Activated naive CD8-positive, alpha-beta T cell treated with anti-CD3 and anti-CD28 coated beads, Interleukin-2, amount 10 ng/mL, durations not matched to agents 7 days and 5 days (primary cell): ENCODE data around the gene KIFC3. TPM values are rescaled to one million over a fixed set of nuclear protein-coding genes. Genes with fewer than 3 reads are reported as not detected.
"Not testable (repeated sequence)": the region's sequence is repeated elsewhere in the genome, so short reads cannot be mapped to it uniquely, and the experiment has no call there.

Experiments used
- ATAC-seq: fragments of 150-1000 bp; cut with Tn5 transposase; one replicate; pipeline ENCODE4 v1.10.0; 2021; ENCODE audit warnings: low read depth, moderate library complexity
- POLR2A ChIA-PET: fragments of 350-600 bp; sonication (Branson Sonifier 250); formaldehyde crosslinking; loops from one replicate; lab custom pipeline; 2021; ENCODE audit warnings: antibody characterized with exemption; lab: Charles Lee
- DNase-seq: peaks from one replicate; pipeline ENCODE4 v3.0.0; 2021
- H3K27ac Mint-ChIP-seq: one replicate; pipeline ENCODE4 v1.8.0; 2022; ENCODE audit warnings: mild to moderate bottlenecking, mixed read lengths
- H3K27me3 Mint-ChIP-seq: one replicate; pipeline ENCODE4 v1.8.0; 2022; ENCODE audit warnings: mild to moderate bottlenecking, moderate library complexity, mixed read lengths
- H3K36me3 Mint-ChIP-seq: one replicate; pipeline ENCODE4 v1.8.0; 2021; ENCODE audit warnings: mild to moderate bottlenecking, mixed read lengths
- H3K4me1 Mint-ChIP-seq: one replicate; pipeline ENCODE4 v1.8.0; 2021; ENCODE audit warnings: mixed read lengths
- H3K4me3 Mint-ChIP-seq: one replicate; pipeline ENCODE4 v1.8.0; 2022; ENCODE audit warnings: mild to moderate bottlenecking, moderate library complexity, mixed read lengths
- H3K9me3 Mint-ChIP-seq: one replicate; pipeline ENCODE4 v1.8.0; 2021; ENCODE audit warnings: mixed read lengths
- total RNA-seq, 2 experiments: library from RNA; stranded (reverse); gene quantifications; one replicate each; pipeline ENCODE4 v1.2.3, GENCODE V29; 2021

The KIFC3 gene
- total RNA-seq, 2 experiments from 2014 or later = 1.1 to 1.9 TPM

DNA sequence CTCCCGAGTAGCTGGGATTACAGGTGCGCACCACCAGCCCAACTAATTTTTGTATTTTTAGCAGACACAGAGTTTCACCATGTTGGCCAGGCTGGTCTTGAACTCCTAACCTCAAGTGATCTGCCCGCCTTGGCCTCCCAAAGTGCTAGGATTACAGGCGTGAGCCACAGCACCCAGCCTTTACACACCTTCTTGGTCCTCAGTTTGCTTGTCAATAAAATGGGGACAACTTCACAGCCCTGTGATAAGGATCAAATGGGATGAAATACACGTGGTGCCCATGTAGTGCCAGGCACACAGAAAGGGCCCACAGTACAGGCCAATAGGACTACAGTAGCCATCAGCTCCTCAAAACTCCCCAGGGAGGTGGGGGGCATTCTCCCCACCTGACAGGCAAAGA lies 6.3 kb downstream of the KIFC3 start:
- H3K36me3 Mint-ChIP-seq, H3K27ac Mint-ChIP-seq, H3K9me3 Mint-ChIP-seq, DNase-seq, H3K4me3 Mint-ChIP-seq, ATAC-seq: not testable (repeated sequence)
- POLR2A ChIA-PET = interaction anchor here (0.7 kb wide), 1 partner anchor 229 kb away, joined by 5 read pairs; no protein-coding TSS in a partner anchor
- peaks cover 15% of the 10 kb centered on the region for H3K27me3 Mint-ChIP-seq
- peaks cover 22% of the 10 kb centered on the region for H3K4me1 Mint-ChIP-seq

DNA sequence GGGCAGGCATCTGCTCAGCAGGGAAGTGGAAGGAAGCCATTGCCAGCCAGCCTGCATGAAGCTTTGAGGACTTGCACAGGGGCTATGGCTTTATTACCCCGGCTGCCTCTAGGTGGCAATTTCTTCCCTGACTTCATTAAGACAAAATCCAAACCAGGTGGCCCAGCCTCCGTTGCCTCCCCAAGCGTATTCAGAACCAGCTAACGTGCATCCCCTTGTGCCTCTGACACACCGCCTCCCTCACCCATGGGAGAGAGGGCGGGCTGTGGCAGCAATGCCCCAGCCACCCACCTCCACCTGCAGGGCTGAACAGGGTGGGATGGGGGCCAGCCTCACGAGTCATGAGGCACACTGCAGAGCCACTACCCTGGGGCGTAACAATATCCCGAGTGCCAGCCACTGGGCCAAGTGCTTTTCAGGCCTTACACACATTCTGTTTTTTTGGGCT lies 6.8 kb downstream of the KIFC3 start:
- ATAC-seq (peak; percentile 57), DNase-seq (no peak)
- Mint-ChIP-seq H3K4me3 (no peak overlapping the region), H3K9me3 (no peaks in the 10 kb centered on the region), H3K27ac (no peak overlapping the region), H3K4me1 (peaks cover 19% of the 10 kb centered on the region), H3K36me3 (no peaks in the 10 kb centered on the region), H3K27me3 (peaks cover 9% of the 10 kb centered on the region)
- POLR2A ChIA-PET = interaction anchor here (0.7 kb wide), 1 partner anchor 229 kb away, joined by 5 read pairs; no protein-coding TSS in a partner anchor

DNA sequence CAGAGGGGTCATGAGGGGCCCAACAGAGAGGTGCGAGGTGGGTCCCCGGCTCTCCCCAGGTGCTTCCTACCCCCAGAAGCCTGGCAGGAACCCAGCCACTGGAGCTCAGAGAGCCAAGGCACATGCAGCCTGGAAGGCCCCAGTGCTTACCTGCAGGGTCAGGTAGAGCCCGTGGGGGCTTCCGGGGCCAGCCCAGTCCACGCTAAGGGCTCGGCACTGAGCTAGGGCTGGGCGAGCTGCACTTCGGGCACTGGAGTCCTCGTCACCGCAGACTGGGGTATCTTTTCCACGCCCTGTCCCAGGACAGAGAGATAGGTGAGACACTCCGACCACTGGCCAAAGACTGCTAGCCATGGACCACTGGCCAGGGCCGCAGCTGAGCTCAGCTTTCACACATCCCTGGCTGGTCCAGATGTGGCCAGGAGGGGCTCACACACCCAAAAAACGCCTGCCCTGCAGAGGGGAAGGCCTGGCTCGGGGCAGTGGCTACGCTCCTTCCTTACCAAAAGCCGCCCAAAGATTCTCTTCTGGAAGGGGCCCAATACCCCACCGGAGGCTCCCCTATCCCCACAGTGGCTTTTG lies 7.4 kb downstream of the KIFC3 start:
- DNase-seq (no peak), ATAC-seq (no peak)
- Mint-ChIP-seq H3K9me3 (no peaks in the 10 kb centered on the region), H3K4me1 (peaks cover 15% of the 10 kb centered on the region), H3K36me3 (no peaks in the 10 kb centered on the region), H3K4me3 (no peak overlapping the region), H3K27me3 (peaks cover 6% of the 10 kb centered on the region), H3K27ac (no peak overlapping the region)
- POLR2A ChIA-PET = no interaction called here

DNA sequence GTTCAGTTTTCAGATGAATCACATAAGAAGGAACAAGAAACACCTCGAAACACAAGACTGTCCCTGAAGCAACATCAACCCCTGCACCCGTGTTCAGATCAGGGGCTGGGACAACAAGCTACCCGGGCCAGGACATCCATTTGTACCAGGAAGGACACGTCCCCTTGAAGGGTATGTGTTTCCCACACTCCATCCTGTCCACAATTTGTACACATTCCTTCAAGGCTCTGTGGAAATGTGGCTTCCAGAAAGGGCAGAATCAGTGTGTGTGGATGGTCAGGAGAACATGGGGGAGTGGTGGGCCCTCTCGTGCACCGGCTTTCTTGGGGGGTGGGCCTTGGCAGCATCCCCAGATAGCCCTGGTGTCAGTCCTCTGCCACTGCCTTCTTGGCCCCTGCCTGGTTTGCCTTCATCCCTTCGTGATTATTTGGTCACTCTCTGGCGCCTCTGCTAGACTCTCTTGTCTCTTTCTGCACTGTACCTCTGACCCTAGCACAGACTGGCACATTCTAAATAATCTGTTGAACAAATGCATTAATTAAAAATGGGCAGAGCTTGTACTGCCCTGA lies 10.3 kb downstream of the KIFC3 start:
- POLR2A ChIA-PET = no interaction called here
- Mint-ChIP-seq H3K36me3 (no peaks in the 10 kb centered on the region), H3K4me3 (no peak overlapping the region), H3K27me3 (peaks cover 3% of the 10 kb centered on the region), H3K4me1 (peaks cover 2% of the 10 kb centered on the region), H3K27ac (no peak overlapping the region), H3K9me3 (no peaks in the 10 kb centered on the region)
- DNase-seq (no peak), ATAC-seq (no peak)

DNA sequence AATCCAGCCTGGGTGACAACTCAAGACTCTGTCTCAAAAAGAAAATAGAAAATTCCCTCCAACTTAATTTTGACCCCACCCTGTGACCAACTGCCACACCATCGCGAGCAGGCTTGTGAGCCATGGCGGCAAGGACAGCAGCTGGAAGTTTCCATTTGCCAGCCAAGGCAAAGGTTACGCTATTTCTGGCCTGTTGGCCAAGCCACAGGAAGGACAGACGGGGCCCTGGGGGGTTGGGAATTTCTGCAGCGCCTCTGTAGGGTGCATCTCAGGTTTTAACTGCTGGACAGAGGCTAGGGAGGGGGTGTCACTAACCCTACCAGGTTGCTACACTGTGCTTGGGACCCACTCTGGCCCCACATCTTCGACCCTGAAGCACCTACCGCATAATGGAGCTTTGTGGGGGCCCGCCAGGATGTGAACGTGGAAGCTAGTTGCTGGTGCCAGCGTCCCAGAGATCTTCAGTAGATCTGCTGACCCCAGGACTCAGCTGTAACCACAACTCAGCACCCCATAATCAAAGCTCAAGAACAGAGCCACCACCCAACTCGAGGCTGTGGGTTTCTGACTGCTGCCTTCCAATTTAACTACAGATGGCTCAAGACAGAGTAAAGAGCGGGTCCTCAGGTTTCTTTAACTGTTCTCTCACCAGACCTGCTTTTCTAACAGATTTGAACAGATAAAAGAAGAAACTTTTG lies 10.9 kb downstream of the KIFC3 start:
- no peak overlapping the region for H3K4me3 Mint-ChIP-seq
- no peaks in the 10 kb centered on the region for H3K36me3 Mint-ChIP-seq
- peaks cover 2% of the 10 kb centered on the region for H3K4me1 Mint-ChIP-seq
- ATAC-seq (no peak), DNase-seq (no peak)
- no peaks in the 10 kb centered on the region for H3K9me3 Mint-ChIP-seq
- POLR2A ChIA-PET = no interaction called here
- H3K27ac Mint-ChIP-seq = no peak overlapping the region
- H3K27me3 Mint-ChIP-seq = peaks cover 3% of the 10 kb centered on the region

- ATAC-seq (no peak), DNase-seq (no peak)
- H3K36me3 Mint-ChIP-seq = no peaks in the 10 kb centered on the region
- H3K27me3 Mint-ChIP-seq = peaks cover 3% of the 10 kb centered on the region
- H3K9me3 Mint-ChIP-seq = no peaks in the 10 kb centered on the region
- no peak overlapping the region for H3K27ac Mint-ChIP-seq
- no peaks in the 10 kb centered on the region for H3K4me1 Mint-ChIP-seq
- POLR2A ChIA-PET = no interaction called here
- no peak overlapping the region for H3K4me3 Mint-ChIP-seq
These were observed 13.3 kb downstream of the KIFC3 start for GRCh38 chr16:57788951-57789350.

DNA sequence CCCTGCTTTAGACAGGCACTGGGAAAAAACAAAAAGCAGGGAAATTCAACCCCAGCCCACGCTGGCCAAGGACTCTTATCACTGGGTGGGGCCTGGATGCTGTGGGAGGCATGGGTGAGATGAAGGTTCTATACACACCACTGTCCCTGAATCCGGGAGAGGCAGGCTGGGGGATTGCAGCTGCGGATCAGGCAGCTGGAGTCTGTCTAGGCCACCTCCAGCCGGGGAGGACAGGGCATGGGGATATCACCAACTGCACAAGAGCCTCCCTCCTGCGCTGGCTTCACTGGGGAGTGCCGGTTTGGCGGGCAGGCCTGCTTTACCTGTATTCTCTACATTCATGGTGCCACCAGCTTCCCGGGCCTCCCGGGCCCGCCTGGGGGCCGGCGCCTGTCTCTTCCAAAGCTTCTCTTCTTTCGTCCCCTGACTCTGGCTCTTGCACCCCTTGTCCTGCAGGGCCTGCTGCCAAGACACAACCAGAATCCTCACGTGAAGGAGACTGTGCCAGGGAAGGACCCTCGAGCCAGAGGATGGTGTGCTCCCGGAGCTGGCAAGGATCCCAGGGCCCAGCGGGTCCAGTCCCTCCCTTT lies 13.9 kb downstream of the KIFC3 start:
- no peak overlapping the region for H3K4me3 Mint-ChIP-seq
- POLR2A ChIA-PET = no interaction called here
- no peak for DNase-seq

DNA sequence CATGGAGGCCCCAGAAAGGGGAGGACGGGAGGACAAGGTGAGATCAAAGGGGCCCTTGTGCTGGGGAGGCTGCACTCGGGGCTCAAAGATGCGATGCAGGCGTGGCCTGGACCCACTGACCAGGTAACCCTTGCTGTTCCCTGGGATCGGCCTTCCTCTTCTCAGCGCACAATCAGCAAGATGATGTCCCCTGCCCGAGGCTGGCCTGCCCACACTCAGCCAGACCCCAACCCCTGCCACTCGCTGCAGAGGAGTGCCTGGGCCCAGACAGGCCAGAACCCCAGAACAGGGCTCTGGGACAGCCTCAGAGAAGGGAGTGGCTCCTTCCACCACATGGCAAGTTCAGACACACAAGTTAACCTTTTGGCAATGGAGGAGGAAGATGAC lies 14.8 kb downstream of the KIFC3 start:
- no peaks in the 10 kb centered on the region for H3K36me3 Mint-ChIP-seq
- no peak overlapping the region for H3K27ac Mint-ChIP-seq
- DNase-seq (no peak), ATAC-seq (no peak)
- POLR2A ChIA-PET = interaction anchor here (0.6 kb wide), 1 partner anchor 42 kb away, joined by 4 read pairs; no protein-coding TSS in a partner anchor
- no peaks in the 10 kb centered on the region for H3K9me3 Mint-ChIP-seq
- H3K27me3 Mint-ChIP-seq = peaks cover 3% of the 10 kb centered on the region
- no peaks in the 10 kb centered on the region for H3K4me1 Mint-ChIP-seq
- H3K4me3 Mint-ChIP-seq = no peak overlapping the region

More for the DNA sequence above, 13.9 kb downstream of the KIFC3 start:
- Mint-ChIP-seq H3K27me3 (peaks cover 3% of the 10 kb centered on the region), H3K27ac (no peak overlapping the region), H3K36me3 (no peaks in the 10 kb centered on the region), H3K9me3 (no peaks in the 10 kb centered on the region), H3K4me1 (no peaks in the 10 kb centered on the region)
- no peak for ATAC-seq

DNA sequence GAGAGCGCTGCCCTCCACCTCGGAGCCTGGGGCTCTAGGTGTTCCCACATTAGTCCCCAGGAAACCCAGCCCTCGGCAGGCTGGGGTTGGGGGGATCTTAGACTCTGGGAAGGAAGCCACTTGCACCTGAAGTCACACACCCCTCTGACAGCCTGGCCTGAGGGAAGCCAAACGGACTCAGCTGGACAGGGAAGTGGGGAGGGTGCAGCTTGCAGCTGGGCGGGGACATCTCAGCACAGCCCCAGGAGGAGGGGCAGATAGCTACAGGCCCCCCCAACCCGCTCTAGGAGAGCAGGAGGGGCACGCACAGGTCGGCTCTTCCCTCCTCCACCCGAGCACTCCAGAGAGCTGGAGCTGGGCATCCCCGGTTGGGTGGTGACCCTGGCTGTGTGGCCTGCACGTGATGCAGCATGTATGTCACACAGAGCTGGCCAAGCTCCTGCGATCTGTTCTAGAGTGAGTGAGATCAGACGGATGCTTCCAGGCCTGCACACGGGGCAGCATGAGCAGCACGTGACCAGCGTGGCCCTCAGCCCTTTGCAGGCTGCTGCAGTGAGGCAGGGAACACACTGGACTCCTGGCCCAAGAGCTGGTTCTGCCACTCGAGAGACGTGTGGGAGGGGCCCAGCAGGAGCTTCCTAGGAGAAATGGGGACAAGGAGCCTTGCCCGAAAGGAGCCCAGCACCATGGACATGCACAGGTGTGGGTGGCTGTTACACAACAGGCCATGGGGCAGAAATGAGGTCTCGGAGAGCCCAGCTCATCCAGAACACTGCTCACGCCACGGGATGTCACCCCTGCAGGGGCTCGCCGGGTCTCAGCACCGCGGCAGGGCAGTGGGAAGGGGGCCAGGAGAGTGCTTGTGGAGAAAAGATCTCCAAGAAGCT lies 15.4 kb downstream of the KIFC3 start:
- Mint-ChIP-seq H3K27me3 (no peaks in the 10 kb centered on the region), H3K4me3 (no peak overlapping the region), H3K36me3 (no peaks in the 10 kb centered on the region), H3K9me3 (no peaks in the 10 kb centered on the region), H3K27ac (no peak overlapping the region), H3K4me1 (no peaks in the 10 kb centered on the region)
- DNase-seq (no peak), ATAC-seq (no peak)
- POLR2A ChIA-PET = interaction anchor here (0.6 kb wide), 1 partner anchor 43 kb away, joined by 4 read pairs; no protein-coding TSS in a partner anchor

- POLR2A ChIA-PET = no interaction called here
- Mint-ChIP-seq H3K4me3 (no peak overlapping the region), H3K27ac (no peak overlapping the region)
These were observed 16.4 kb downstream of the KIFC3 start for GRCh38 chr16:57785924-57786323.

GRCh38 chr16:57785385-57785784 lies 16.9 kb downstream of the KIFC3 start:
- DNase-seq = no peak
- H3K36me3 Mint-ChIP-seq = no peaks in the 10 kb centered on the region
- no peaks in the 10 kb centered on the region for H3K4me1 Mint-ChIP-seq
- H3K27me3 Mint-ChIP-seq = no peaks in the 10 kb centered on the region
- no peaks in the 10 kb centered on the region for H3K9me3 Mint-ChIP-seq
- ATAC-seq = no peak
- no peak overlapping the region for H3K4me3 Mint-ChIP-seq
- H3K27ac Mint-ChIP-seq = no peak overlapping the region
- POLR2A ChIA-PET = no interaction called here

More at GRCh38 chr16:57785924-57786323, 16.4 kb downstream of the KIFC3 start:
- Mint-ChIP-seq H3K36me3 (no peaks in the 10 kb centered on the region), H3K4me1 (no peaks in the 10 kb centered on the region), H3K9me3 (no peaks in the 10 kb centered on the region), H3K27me3 (no peaks in the 10 kb centered on the region)
- ATAC-seq (no peak), DNase-seq (no peak)

GRCh38 chr16:57784334-57784733 lies 18.0 kb downstream of the KIFC3 start:
- no peaks in the 10 kb centered on the region for H3K9me3 Mint-ChIP-seq
- no peak overlapping the region for H3K4me3 Mint-ChIP-seq
- POLR2A ChIA-PET = no interaction called here
- H3K36me3 Mint-ChIP-seq = no peaks in the 10 kb centered on the region
- H3K27ac Mint-ChIP-seq = peak overlapping the region; percentile 8
- ATAC-seq = no peak
- no peaks in the 10 kb centered on the region for H3K4me1 Mint-ChIP-seq
- H3K27me3 Mint-ChIP-seq = no peaks in the 10 kb centered on the region
- DNase-seq = no peak

GRCh38 chr16:57783883-57784282 lies 18.4 kb downstream of the KIFC3 start:
- no peaks in the 10 kb centered on the region for H3K9me3 Mint-ChIP-seq
- H3K27me3 Mint-ChIP-seq = peaks cover 3% of the 10 kb centered on the region
- no peaks in the 10 kb centered on the region for H3K36me3 Mint-ChIP-seq
- POLR2A ChIA-PET = no interaction called here
- ATAC-seq = no peak
- H3K4me3 Mint-ChIP-seq = no peak overlapping the region
- no peaks in the 10 kb centered on the region for H3K4me1 Mint-ChIP-seq
- no peak for DNase-seq
- H3K27ac Mint-ChIP-seq = no peak overlapping the region
